H1 (cell line): ENCODE measurements around the gene KIF5A. TPM values are rescaled to one million over a fixed set of nuclear protein-coding genes. Genes with fewer than 3 reads are reported as not detected.

Source experiments
- CTCF ChIA-PET: fragments of 300-600 bp; sonication (Branson Sonifier 250); formaldehyde crosslinking; loops from one replicate; lab custom pipeline; 2021; ENCODE audit not compliant: partially characterized antibody; lab: Charles Lee
- POLR2A ChIA-PET: fragments of 300-600 bp; sonication (Branson Sonifier 250); formaldehyde crosslinking; loops from one replicate; lab custom pipeline; 2021; ENCODE audit warnings: inconsistent platforms; ENCODE audit not compliant: partially characterized antibody; lab: Charles Lee
- DNase-seq, 2 experiments: peaks; one replicate each; pipeline versions ENCODE4 v3.0.0 to v3.0.0-alpha.2; 2010 to 2022; ENCODE audit warnings: low spot score in 2 of 2, low read depth in 1 of 2, mixed read lengths in 1 of 2
- FAIRE-seq: peaks from 2 replicates; lab custom pipeline; 2011; peaks lifted over from hg19 to GRCh38; lab: Jason Lieb, UNC
- H2AFZ ChIP-seq: 2 replicates; pipeline ENCODE4 v1.8.1; 2012; ENCODE audit warnings: low read length, inconsistent platforms
- H2AK5ac ChIP-seq: 2 replicates; pipeline ENCODE4 v1.6.1; 2013; ENCODE audit warnings: low read depth, low read length
- H2BK120ac ChIP-seq: replicated peaks from 2 replicates; pipeline ENCODE3; 2013; ENCODE audit warnings: low read depth, low read length, inconsistent platforms
- H2BK12ac ChIP-seq: 2 replicates; pipeline ENCODE4 v1.6.1; 2013; ENCODE audit warnings: low read depth, low read length
- H2BK15ac ChIP-seq: 2 replicates; pipeline ENCODE4 v1.6.1; 2013; ENCODE audit warnings: low read length
- H2BK20ac ChIP-seq: 2 replicates; pipeline ENCODE4 v1.6.1; 2013; ENCODE audit warnings: low read length
- H2BK5ac ChIP-seq: 2 replicates; pipeline ENCODE4 v1.6.1; 2013; ENCODE audit warnings: low read depth, low read length
- H3K14ac ChIP-seq: 2 replicates; pipeline ENCODE4 v1.6.1; 2013; ENCODE audit warnings: inconsistent platforms; ENCODE audit not compliant: insufficient read length
- H3K18ac ChIP-seq: 2 replicates; pipeline ENCODE4 v1.6.1; 2013; ENCODE audit warnings: low read length; ENCODE audit errors: extremely low read depth
- H3K23ac ChIP-seq: 2 replicates; pipeline ENCODE4 v1.6.1; 2013; ENCODE audit warnings: inconsistent platforms; ENCODE audit not compliant: insufficient read length
- H3K23me2 ChIP-seq: 2 replicates; pipeline ENCODE4 v1.6.1; 2013; ENCODE audit warnings: low read depth, low read length
- H3K27ac ChIP-seq: 2 replicates; pipeline ENCODE4 v1.6.1; 2011; ENCODE audit warnings: low read depth, low read length, inconsistent platforms
- H3K27me3 ChIP-seq, 4 experiments: replicated peaks in 1 of 4; 1 replicate in 1 of 4; 2 replicates in 3 of 4; pipeline versions ENCODE4 v1.6.1 to v1.8.1; 2011 to 2013; ENCODE audit warnings: low read length in 3 of 4, mild to moderate bottlenecking in 3 of 4, inconsistent platforms in 2 of 4, mixed read lengths in 2 of 4, moderate library complexity in 1 of 4; ENCODE audit not compliant: control insufficient read depth in 3 of 4, insufficient read depth in 3 of 4; ENCODE audit errors: extremely low read depth in 1 of 4
- H3K36me3 ChIP-seq, 4 experiments: 2 replicates each; pipeline versions ENCODE4 v1.6.1 to v1.8.1; 2011 to 2013; ENCODE audit warnings: mild to moderate bottlenecking in 4 of 4, low read length in 3 of 4, moderate library complexity in 2 of 4, control low read depth in 1 of 4, inconsistent platforms in 1 of 4; ENCODE audit not compliant: insufficient read depth in 4 of 4, control insufficient read depth in 2 of 4
- H3K4ac ChIP-seq: replicated peaks from 2 replicates; pipeline ENCODE3; 2013; ENCODE audit warnings: low read length, low read depth, mixed read lengths, inconsistent platforms; ENCODE audit not compliant: insufficient read length
- H3K4me1 ChIP-seq, 4 experiments: replicated peaks in 1 of 4; 1 replicate in 1 of 4; 2 replicates in 3 of 4; pipeline versions ENCODE4 v1.6.1 to v1.8.1; 2011 to 2013; ENCODE audit warnings: low read length in 3 of 4, inconsistent platforms in 2 of 4, mixed read lengths in 1 of 4; ENCODE audit not compliant: insufficient read depth in 4 of 4, control insufficient read depth in 3 of 4
- H3K4me2 ChIP-seq, 2 experiments: 2 replicates each; pipeline versions ENCODE4 v1.6.1 to v1.8.1; 2011 to 2013; ENCODE audit warnings: low read depth in 2 of 2, low read length in 2 of 2, control low read depth in 1 of 2, inconsistent platforms in 1 of 2, mild to moderate bottlenecking in 1 of 2; ENCODE audit not compliant: insufficient read depth in 1 of 2
- H3K4me3 ChIP-seq, 4 experiments: fragments of 200-600, 300-600 bp in 1 of 4; sonication (generic), shearing (Covaris generic), sonication (Bioruptor Twin) in 1 of 4; 2 replicates each; pipeline versions ENCODE4 v1.5.1 to v1.8.1; 2011 to 2016; ENCODE audit warnings: low read length in 4 of 4, low read depth in 3 of 4, control low read depth in 2 of 4, inconsistent platforms in 2 of 4, mild to moderate bottlenecking in 2 of 4, mixed read lengths in 1 of 4, moderate library complexity in 1 of 4; ENCODE audit not compliant: insufficient read depth in 2 of 4; ENCODE audit errors: extremely low read depth in 1 of 4
- H3K56ac ChIP-seq: replicated peaks from 2 replicates; pipeline ENCODE3; 2013; ENCODE audit warnings: low read depth, mild to moderate bottlenecking, mixed read lengths, low read length, inconsistent platforms; ENCODE audit not compliant: insufficient read length
- H3K79me1 ChIP-seq: 2 replicates; pipeline ENCODE4 v1.6.1; 2013; ENCODE audit warnings: low read depth, low read length, control low read depth
- H3K79me2 ChIP-seq, 2 experiments: 2 replicates each; pipeline versions ENCODE4 v1.6.1 to v1.8.1; 2012 to 2013; ENCODE audit warnings: low read length in 2 of 2, mild to moderate bottlenecking in 2 of 2, inconsistent platforms in 1 of 2; ENCODE audit not compliant: insufficient read depth in 2 of 2, control insufficient read depth in 1 of 2
- H3K9ac ChIP-seq, 4 experiments: replicated peaks in 1 of 4; 1 replicate in 1 of 4; 2 replicates in 3 of 4; pipeline versions ENCODE4 v1.6.1 to v1.8.1; 2011 to 2013; ENCODE audit warnings: low read depth in 3 of 4, low read length in 3 of 4, control low read depth in 2 of 4, mild to moderate bottlenecking in 2 of 4, moderate library complexity in 2 of 4, inconsistent platforms in 1 of 4; ENCODE audit errors: extremely low read depth in 1 of 4
- H3K9me3 ChIP-seq, 2 experiments: 2 replicates each; pipeline versions ENCODE4 v1.6.1 to v1.8.1; 2012 to 2013; ENCODE audit warnings: mild to moderate bottlenecking in 2 of 2, moderate library complexity in 2 of 2, control low read depth in 1 of 2, inconsistent platforms in 1 of 2, low read depth in 1 of 2, low read length in 1 of 2, mixed read lengths in 1 of 2; ENCODE audit not compliant: insufficient read depth in 2 of 2
- H4K20me1 ChIP-seq, 2 experiments: replicated peaks in 1 of 2; 2 replicates each; pipeline versions ENCODE3 to v1.8.1; 2011 to 2013; ENCODE audit warnings: inconsistent platforms in 2 of 2, low read length in 2 of 2, mild to moderate bottlenecking in 1 of 2; ENCODE audit not compliant: insufficient read depth in 2 of 2, control insufficient read depth in 1 of 2
- H4K5ac ChIP-seq: 2 replicates; pipeline ENCODE4 v1.6.1; 2013; ENCODE audit warnings: low read length, low read depth, mixed read lengths, inconsistent platforms; ENCODE audit not compliant: insufficient read length
- H4K8ac ChIP-seq: 2 replicates; pipeline ENCODE4 v1.8.0; 2013; ENCODE audit warnings: mild to moderate bottlenecking, moderate library complexity, low read length, inconsistent platforms; ENCODE audit not compliant: insufficient read depth; ENCODE audit errors: extremely low read depth
- H4K91ac ChIP-seq: replicated peaks from 2 replicates; pipeline ENCODE3; 2013; ENCODE audit warnings: low read length, mixed read lengths, inconsistent platforms; ENCODE audit not compliant: insufficient read length
- NRF1 ChIP-seq: IDR thresholded peaks from 2 replicates; pipeline ENCODE4 v1.6.1; 2011; ENCODE audit warnings: mild to moderate bottlenecking, low read depth, low read length, improper control_type of control experiment
- RNF2 ChIP-seq: fragments of 200-900, 300-1000 bp; sonication (generic); IDR thresholded peaks from 2 replicates; pipeline ENCODE4 v1.7.1; 2016; ENCODE audit warnings: borderline replicate concordance, low read depth, mild to moderate bottlenecking, antibody characterized with exemption, low read length; ENCODE audit not compliant: poor library complexity, severe bottlenecking; ENCODE audit errors: missing control alignments
- WGBS, 2 experiments: shearing (Covaris generic) in 1 of 2; methylation state at CpG; one replicate each; pipeline versions ENCODE4 v1.1.6 to v1.1.7; 2013 to 2015; ENCODE audit warnings: low lambda C conversion rate in 2 of 2, mixed read lengths in 2 of 2, inconsistent platforms in 1 of 2, low coverage in 1 of 2, missing lambda C conversion rate in 1 of 2; ENCODE audit not compliant: insufficient replicate concordance in 2 of 2, insufficient coverage in 1 of 2, insufficient read length in 1 of 2; ENCODE audit errors: extremely low coverage in 1 of 2, missing lambda C conversion rate in 1 of 2; 5-methylcytosine and 5-hydroxymethylcytosine counted together
- polyA plus RNA-seq, 7 experiments: library from polyadenylated mRNA; depleted of rRNA in 3 of 7; stranded (reverse) in 5 of 7; unstranded in 2 of 7; fragments of >200 nt in 5 of 7; fragments of 200-250 nt in 2 of 7; gene quantifications; 1 replicate in 5 of 7; 2 replicates in 1 of 7; 4 replicates in 1 of 7; pipeline versions ENCODE4 v1.2.1 to v1.2.3, GENCODE V29; 2011 to 2013; ENCODE audit warnings: missing spikeins in 2 of 7, mixed read lengths in 2 of 7
- total RNA-seq: library from RNA; stranded (reverse); fragmentation: NEBNext Ultra II Directional; extraction: Animal tissue kit (Norgen Biotek cat#: 25700); gene quantifications from 2 replicates; pipeline ENCODE4 v1.2.1, GENCODE V29; 2021

KIF5A gene
- total and polyA plus RNA-seq, 2 of the 8 experiments (the other 6 are each of a cell fraction or from before 2014, with no cell fraction given): 10.7 to 21.9 TPM

- no peak for FAIRE-seq
- H2BK20ac ChIP-seq: no peak overlapping the region
- 0 out of 2 replicates have a peak, but pooled peaks cover 2% of the 10 kb centered on the region for H3K79me1 ChIP-seq
- H3K14ac ChIP-seq: no peak overlapping the region
- H4K91ac ChIP-seq: no peak overlapping the region
- no peaks in the 10 kb centered on the region; a peak in 1 of 8 replicates for H3K36me3 ChIP-seq
- TF ChIP-seq NRF1 (no peak), RNF2 (peak; percentile 10)
- TF ChIP-seq, all 59 proteins: peak for 1
- H3K9me3 ChIP-seq: no peaks in the 10 kb centered on the region; a peak in 1 of 4 replicates
- H4K20me1 ChIP-seq: peaks cover 0 to 31% of the 10 kb centered on the region in 2 experiments
- ChIA-PET POLR2A (interaction anchor here (0.9 to 1.5 kb wide), 4 partner anchors 11 to 150 kb away, joined by 3 read pairs; partner anchors contain the start of genes ARHGEF25, EEF1AKMT3, METTL1 and PIP4K2C), CTCF (interaction anchor here (0.6 to 10.7 kb wide), 24 partner anchors 9 to 309 kb away, joined by 3 to 201 read pairs (median 4); partner anchors contain the start of genes ARHGEF25, B4GALNT1, OS9 and PIP4K2C)
- no peaks in the 10 kb centered on the region for H3K79me2 ChIP-seq
- H2BK120ac ChIP-seq: no peak overlapping the region
- no peak overlapping the region for H3K27ac ChIP-seq
- no peak overlapping the region for H2BK15ac ChIP-seq
- DNase-seq: no peak
- no peak overlapping the region for H4K5ac ChIP-seq
- peak overlapping the region; percentile 75; the same call in 1 of the 2 replicates for H2BK12ac ChIP-seq
- peaks cover 93 to 100% (median 99%) of the 10 kb centered on the region in 4 experiments for H3K27me3 ChIP-seq
- H3K4me3 ChIP-seq: no peak overlapping the region
- no peak overlapping the region for H4K8ac ChIP-seq
- WGBS, 2 experiments: 83% methylated on average over 9 of the region's 9 CpGs; no CpG with 5 or more reads in 1 of the 2 experiments
- peaks cover 0 to 23% (median 15%) of the 10 kb centered on the region in 4 experiments; a peak in 6 of 7 replicates for H3K4me1 ChIP-seq
- H2AFZ ChIP-seq: no peak overlapping the region
- no peak overlapping the region for H3K9ac ChIP-seq
- peak overlapping the region; percentile 54 to 78; a peak in 2 of 4 replicates for H3K4me2 ChIP-seq
- peaks cover 7% of the 10 kb centered on the region; the same call in 1 of the 2 replicates for H3K23me2 ChIP-seq
- H3K56ac ChIP-seq: no peak overlapping the region
- H3K23ac ChIP-seq: no peak overlapping the region
- H3K18ac ChIP-seq: no peak overlapping the region
- no peak overlapping the region for H2BK5ac ChIP-seq
- 0 out of 2 replicates have a peak overlapping the region, but pooled peaks have one; percentile 14 for H2AK5ac ChIP-seq
- peak overlapping the region; percentile 5 for H3K4ac ChIP-seq
Measured at GRCh38 chr12:57622293-57623245, 72.7 kb downstream of the KIF5A start.
